HG02588 (cell line): ENCODE data around the gene MROH9.

ENCODE experiments used
- ATAC-seq: cut with Tn5 transposase; IDR thresholded peaks from one replicate; pipeline ENCODE4 v1.9.1; 2021; ENCODE audit warnings: mild to moderate bottlenecking, moderate library complexity; ENCODE audit not compliant: unreplicated experiment

Gene MROH9

DNA sequence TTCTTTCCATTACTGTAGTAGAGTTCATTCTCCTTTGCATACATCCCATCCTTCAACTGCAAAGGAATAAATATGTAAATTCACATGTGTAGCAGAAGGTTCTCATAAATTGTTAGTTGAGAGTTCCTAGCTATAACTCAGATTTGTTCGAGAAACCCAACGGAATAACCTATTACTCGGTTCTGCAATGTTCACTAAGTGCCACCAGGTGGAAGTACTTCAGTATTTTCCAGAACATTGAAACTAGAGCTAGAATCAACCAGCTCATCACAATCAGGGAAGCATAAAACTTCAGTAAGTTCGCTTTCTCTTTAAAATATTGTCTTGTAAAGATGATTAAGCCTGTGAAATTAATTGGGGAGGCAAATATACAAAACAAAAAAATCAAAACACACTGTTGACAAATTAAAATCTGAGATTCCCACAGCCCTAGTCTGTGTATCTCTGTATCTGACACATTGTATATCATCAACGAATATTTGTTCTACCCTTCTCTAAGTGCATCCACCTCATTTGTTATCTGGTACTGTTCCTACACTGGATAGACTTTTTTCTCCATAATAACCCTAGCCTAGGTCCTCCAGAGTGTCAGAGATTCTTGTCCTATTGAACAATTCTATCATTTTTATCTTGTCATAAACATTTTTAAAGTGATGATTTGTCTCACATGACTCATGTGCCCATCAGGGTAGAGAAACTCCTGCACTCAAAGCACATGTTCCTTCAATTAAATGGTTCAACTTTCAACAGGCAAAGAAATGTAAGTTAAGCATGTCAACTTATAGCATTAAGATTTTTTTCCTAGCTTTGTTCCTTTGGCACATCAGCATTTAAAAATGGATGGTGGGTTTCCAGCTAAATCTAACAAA, 31.9 kb downstream of the MROH9 start:
- peak; percentile 53 for ATAC-seq

DNA sequence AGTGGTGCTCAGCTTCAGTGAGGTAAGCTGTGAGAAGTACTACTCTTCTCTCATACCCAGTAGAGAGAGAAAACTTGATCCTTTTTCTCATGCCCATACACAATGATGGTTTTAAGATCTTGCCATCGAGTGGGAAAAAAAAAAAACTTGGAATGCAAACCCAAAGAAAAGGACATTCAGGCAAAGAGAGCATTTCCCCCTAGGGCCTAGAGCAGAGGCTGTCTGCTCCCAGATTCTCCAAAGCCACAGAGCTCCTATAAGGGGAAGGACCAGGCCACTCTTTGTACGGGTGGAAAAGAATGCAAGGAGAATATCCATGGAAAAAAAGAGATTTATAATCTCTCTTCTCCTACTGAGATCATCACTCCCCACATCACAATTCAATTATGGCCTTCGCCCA, 34.9 kb downstream of the MROH9 start:
- ATAC-seq: no peak

DNA sequence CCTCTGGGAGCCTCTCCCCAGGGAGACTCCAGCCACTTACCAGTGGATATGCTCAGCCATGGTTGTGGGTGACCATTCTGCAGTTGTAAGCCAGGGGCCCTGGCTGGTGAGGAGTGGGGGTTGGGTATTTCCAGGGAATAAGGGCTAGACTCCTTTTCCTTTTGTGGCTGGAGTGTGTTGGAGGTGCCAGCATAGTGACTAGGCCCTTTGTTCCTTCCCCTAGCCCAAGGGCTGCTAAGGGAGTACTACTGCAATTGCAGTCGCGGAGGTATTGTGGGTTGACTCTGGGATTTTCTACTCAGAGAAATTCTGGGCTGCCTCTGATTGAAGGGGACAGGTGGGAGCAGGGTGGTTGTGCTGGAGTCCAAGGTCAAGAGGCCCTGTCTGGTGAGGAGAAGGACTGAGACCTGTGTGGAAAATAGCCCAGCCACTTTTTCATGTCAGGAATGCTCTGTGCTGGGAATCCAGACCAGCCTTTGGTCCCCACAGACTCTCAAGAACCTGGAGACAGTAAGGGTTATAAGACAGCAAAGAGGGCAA, 43.1 kb downstream of the MROH9 start:
- no peak for ATAC-seq

DNA sequence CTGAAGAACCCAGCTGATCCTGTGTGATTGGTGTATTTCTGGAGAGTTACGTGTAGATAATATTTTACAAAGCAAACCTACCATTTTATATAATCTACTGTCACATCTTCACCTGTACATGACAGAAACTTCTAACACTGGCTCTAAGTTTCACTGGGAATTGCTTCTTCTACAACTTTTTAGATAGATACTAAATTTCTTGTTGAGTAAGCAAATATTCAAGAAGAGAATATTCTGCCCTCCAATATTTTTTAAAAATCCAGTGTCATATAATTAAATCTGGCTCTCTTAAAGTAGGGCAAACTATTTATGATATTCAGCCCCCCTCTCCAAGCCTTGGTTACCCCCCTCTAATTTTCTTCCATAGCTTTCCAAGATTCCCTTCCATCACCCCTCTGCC, 50.1 kb downstream of the MROH9 start:
- no peak for ATAC-seq

DNA sequence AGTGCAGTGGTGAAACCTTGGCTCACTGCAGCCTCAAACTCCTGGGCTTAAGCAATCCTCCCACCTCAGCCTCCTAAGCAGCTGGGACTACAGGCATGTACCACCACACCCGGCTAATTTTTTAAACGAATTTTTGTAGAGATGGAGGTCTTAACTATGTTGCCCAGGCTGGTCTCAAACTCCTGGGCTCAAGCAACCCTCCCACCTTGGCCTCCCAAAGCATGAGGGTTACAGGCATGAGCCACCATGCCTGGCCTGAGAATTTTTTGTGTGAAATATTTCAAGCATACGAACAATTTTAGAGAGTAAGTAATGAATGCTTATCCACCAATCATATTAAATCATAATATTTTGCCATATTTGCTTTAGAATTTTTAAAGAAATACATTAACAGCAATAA, 51.6 kb downstream of the MROH9 start:
- ATAC-seq: no peak

DNA sequence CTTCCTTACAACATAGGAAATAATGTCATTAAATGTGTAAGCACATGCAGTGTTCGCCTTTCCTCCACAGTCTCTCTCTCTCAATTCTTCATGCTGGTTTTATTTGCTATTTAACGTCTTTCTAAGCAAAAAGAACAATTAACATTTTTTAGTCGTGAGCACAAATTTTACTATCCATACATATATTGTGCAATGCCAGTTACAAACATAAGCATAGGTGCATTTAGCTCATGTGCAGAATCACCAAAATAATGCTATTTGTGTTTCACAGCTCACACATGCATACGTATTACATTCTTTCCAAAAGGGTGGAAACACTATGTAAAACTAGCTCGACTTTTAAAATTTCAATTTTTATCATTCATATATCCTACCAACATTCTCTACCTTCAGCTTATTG, 52.1 kb downstream of the MROH9 start:
- ATAC-seq: no peak

DNA sequence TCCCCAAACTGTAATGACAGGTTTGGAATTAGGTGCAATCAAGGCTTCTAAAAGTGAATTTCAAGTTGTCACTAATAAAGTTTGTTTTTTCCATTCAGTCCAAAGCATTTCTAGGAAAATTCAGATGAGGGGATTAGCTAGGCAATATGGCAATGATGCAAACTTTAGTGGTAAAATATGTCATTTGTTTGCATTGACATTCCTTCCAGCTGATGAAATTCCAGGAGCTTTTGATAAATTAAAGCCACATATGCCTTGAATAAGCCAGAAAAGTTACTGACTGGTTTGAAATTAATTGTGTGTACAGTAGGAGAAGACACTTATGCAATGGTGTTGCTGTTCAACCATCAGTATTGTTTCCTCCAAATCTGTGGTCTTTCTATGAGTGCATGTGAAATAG, 57.8 kb downstream of the MROH9 start:
- ATAC-seq: no peak

DNA sequence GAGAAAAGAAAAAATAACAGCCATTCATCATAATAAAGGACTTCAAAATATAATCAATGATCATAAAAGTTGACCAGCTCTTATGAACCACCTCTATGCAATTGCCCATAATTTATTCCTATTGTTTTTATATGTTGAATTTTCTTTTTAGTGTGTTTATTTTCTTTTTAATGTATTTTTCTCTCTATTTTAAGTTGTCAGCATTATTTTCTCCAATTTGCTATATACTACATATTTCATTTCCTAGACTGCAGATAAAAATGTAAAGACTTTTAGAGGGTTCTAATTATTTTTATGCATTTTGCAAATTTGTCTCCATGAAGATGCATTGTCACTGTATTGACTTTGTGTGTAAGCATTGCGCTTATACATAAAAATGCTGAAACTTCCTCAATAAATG, 58.4 kb downstream of the MROH9 start:
- ATAC-seq: no peak

DNA sequence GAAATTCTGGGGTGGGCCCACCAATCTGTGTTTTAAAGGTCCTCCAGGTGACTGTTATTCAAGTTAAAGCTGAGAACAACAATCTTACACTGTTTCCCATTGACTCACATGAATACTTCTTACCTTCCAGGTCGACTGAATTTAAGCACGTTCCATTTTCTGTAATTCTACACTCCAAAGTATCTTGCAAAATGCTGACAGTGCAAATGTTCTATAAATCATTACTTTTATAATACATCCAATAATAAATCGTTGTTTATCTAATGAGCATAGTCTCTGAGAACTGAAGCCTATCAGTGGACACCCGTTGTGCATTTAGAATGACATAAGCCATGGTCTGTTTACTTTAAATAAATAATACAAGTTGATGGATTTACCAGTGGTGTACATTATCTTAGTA, 79.5 kb downstream of the MROH9 start:
- ATAC-seq: no peak

DNA sequence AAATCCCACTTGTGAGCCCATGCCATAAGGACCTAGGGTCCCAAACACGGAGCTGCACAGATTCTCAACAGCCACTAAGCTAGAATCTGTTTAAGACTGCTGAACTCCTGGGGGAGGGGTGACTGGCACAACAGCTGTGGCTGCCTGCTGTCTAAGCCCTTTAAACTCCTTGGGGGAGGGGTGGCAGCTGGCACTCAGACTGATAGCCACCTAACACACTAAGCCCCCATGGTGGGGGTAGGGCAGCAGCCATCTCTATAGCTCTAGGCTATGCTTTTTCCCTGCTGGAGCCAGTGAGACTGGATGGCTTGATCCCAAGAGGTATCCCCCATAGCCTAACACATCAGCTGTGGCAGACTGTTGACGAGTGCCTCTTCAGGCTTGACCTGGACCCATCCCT, 82.1 kb downstream of the MROH9 start:
- no peak for ATAC-seq

DNA sequence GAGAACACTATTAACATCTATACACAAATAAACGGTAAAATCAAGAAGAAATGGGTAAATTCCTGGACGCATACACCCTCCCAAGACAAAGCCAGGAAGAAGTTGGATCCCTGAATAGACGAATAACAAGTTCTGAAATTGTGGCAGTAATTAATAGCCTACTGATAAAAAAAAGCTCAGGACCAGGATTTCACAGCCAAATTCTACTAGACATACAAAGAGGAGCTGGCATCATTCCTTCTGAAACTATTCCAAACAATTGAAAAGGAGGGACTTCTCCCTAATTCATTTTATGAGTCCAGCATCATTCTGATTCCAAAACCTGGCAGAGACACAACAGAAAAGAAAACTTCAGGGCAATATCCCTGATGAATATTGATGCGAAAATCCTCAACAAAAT, 84.6 kb downstream of the MROH9 start:
- ATAC-seq: no peak

DNA sequence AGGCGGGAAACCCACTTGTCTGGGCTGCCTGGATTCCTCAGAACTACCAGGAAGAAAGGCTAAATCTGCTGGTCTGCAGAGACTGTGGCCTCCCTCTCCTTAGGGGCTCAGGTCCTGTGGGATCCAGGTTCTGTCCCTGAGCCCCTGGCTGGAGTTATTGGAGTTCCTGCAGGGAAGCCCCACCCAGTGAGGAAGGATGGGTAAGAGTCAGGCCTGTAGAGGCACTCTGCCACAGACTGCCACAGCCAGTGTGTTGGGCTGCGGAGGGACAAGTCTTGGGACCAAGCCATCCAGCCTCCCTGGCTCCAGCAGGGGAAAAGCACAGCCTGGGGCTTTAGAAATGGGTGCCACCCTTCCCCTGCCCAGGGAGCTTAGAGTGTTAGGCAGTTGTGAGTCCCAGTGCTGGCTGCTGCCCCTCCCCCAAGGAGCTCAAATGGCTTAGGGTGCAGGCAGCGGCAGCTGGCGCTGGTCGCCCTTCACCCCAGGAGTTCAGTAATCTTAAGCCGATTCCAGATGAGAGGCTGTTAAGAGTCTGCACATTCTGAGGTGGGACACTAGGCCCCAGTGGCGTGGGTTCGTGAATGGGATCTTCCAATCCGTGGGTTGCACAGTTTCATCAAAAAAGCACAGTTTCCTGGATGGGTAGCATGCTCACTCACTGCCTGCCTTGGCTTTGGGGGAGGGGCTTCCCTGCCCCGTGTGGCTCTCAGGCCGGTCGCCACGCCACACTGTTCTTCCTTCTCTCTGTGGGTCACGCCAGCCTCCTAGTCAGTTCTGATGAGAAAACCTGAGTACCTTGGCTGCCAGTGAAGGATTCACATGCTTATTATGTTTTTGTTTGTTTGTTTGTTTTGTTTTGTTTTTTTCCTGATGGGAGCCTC, 97.7 kb downstream of the MROH9 start:
- no peak for ATAC-seq

DNA sequence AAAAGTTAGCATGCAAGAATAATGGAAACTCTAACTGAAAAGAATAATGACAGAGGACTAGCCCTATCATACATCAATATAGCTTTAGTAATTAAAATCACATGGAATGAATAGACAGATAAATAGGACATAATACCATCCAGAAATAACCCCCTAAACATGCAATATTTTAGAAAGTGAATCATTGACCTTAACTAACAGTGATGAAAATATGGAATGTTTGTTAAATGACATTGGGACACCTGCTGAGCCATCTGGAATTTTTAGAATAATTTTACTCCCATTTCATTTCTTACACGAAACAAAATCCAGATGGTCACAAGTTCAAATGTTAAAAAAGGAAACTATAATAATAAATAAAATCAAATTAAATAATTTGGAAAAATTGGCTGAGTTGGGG, 102.3 kb downstream of the MROH9 start:
- no peak for ATAC-seq

DNA sequence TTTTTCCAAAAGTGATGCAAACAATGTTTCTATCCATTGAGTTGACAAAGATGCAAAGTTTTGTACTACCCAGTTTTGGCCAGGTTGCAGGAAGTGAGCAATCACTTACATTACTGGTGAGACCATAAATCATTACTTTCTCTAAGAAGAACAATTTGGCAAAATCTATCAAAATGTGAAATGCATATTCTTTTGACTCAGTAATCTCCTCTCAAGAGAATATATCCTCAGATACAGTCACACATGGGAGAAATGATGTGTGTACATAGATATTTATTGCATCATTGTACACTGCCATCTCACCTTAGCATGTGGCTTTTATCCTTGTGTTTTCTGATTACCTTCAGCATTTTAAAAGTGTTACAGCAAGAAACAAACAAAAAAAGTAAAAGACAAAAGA, 103.0 kb downstream of the MROH9 start:
- no peak for ATAC-seq

DNA sequence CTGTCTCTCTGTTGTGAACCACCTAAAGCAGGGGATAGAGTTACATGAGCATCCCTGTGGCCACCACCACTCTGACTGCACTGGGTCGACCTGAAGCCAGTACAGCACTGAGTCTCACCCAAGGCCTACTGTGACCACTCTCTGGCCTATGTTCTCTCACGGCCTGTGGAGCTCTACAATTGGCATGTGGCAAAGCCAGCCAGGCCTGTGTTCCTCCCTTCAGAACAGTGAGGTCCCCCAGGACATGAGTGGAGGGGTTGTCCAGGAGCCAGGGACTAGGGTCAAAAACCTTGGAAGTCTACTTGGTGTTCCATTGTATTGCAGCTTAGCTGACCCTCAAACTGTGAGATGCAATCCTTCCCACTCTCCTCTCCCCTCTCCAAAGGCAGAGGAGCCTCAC, 112.7 kb downstream of the MROH9 start:
- ATAC-seq: no peak

DNA sequence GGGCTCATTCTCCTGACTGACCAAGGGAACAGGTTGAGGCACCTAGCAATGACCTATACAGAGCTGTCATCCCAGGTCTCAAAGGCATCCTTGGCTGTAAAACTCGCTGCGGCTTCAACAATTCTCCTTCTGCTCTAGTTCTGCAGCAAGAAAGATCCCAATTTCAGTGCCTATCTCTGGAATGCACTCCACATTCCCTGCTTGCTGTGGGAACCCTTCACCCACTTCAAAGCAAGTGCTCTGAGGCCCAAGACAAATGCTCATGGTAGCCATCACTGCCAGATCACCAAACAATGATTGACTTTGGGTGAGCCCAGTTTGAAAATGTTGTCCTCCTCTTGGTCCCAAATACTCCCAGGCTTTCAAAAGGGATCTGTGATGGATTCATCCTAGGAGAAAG, 117.6 kb downstream of the MROH9 start:
- no peak for ATAC-seq

DNA sequence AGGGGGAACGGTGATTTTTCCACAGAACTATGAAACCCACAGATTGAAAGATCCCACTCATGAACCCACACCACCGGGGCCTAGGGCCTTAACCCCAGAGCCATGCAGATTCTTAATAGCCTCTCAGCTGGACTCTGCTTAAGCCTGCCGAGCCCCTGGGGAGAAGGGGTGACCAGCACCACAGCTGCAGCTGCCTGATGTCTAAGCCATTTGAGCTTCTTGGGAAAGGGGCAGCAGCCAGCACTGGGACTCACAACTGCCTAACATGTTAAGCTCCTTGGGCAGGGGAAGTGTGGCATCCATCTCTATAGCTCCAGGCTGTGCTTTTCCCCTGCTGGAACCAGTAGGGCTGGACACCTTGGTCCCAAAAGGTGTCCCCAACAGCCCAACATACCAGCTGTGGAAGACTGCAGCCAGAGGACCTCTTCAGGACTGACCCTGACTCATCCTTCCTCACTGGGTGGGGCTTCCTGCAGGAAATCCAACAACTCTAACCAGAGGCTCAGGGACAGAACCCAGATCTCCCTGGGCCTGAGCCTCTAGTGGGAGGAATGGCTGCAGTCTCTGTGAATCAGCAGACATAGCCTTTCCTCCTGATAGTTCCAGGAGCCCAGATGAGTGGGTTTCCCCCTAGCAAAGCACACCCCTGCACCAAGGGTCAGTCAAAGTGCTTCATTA, 120.8 kb downstream of the MROH9 start:
- no peak for ATAC-seq

DNA sequence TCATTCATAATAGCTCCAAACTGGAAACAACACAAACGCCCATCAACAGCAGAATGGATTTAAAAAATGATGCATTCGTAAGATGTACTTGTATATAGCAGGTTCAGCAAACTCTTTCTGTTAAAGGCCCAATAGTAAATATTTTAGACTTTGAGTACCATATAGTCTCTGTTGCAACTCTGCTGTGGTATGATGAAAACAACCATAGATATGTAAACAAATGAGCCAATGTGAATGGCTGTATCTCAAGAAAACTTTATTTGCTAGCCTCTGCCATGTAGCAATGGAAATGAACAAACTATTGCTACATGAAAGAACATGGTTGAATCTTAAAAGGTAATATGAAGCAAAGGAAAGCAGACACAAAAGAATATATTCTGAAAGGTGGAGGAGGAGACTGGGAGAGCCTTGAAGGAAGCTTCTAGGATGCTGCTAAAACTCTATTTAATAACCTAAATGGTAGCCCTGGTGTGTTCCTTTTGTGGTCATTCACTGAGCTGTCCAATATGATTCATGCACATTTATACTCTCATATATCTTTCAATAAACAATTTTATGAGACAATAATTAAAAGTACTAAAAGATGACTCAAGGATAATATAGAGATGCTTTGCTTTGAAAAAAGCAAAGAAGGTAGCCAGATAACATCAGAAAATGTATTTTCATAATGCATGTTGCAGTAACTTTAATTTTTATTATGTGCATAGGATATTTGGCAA, 126.2 kb downstream of the MROH9 start:
- no peak for ATAC-seq

DNA sequence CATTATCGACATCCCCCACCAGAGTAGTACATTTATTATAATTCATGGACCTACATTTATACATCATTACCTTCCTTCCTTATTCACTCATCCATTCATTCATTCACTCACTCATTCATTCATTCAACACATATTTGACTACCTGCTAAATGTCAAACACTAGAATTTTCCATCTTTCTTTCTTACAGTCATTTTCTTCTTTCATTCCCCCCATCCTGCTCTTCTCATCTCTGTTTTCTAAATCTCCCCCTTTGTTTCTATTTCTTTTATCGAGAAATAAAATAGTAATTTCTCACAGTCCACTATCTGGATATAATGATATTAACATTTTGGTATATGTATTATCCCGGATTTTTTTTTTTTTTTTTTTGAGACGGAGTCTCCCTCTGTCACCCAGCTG, 127.6 kb downstream of the MROH9 start:
- ATAC-seq: no peak

DNA sequence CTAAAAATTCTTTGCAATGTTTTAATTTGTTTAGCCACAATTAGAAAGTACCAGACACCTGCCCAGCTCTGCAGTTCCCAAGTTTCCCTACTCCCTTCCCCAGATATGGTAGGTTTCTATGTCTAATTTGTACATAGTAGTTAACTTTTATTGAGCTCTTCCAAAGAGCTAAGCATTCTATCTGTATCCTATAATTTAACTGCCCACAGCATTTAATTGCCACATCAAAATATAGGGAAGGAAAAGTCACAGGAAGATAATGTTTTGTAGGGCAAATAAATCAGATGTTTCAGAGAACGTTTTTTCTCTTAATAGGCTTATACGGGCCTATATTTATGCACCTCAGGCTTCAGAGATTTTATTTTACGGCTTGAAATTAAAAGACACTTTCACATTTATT, 139.7 kb downstream of the MROH9 start:
- no peak for ATAC-seq

DNA sequence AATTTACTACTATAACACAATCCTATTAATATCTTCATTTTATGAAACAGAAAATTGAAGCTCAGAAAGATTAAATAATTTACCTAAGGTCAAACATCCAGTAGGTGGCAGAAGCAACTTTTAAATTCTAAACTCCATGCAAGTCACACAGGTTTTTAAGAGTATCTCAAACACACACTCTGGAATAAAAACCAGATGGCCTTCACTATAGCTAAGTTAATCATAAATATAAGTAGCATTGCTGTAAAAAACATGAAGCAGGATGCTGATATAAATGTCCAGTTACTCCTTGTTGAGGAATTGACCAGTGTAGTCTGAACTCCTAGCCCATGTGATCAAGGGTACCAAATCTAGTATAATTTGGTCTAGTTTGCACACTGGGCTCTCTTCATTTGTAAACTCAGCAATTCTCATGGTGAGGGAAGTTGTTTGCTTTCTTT, 146.0 kb downstream of the MROH9 start:
- no peak for ATAC-seq
